Measurements from ENCODE around the gene KRTAP4-8.
"Not testable (repeated sequence)": the region's sequence is repeated elsewhere in the genome, so short reads cannot be mapped to it uniquely, and the experiment has no call there.

KRTAP4-8 gene

GRCh38 chr17:41098042-41098441 lies at the start of gene KRTAP4-8:
Gene KRTAP4-8 (minus strand): TSS chr17:41098142. CDS start chr17:41098084, 58 bp downstream.
- no peak for DNase-seq

GRCh38 chr17:41145261-41145660 lies 47.3 kb upstream of the KRTAP4-8 start:
- DNase-seq, result no peak

- DNase-seq, result no peak
Measured at GRCh38 chr17:41144846-41145245, 46.9 kb upstream of the KRTAP4-8 start.

- DNase-seq, result no peak
Measured at GRCh38 chr17:41141361-41141760, 43.4 kb upstream of the KRTAP4-8 start.

GRCh38 chr17:41140360-41141131 lies 42.6 kb upstream of the KRTAP4-8 start, which contains the start of gene KRTAP4-6:
Gene KRTAP4-6 (minus strand): TSS chr17:41140544. CDS start chr17:41140487, 57 bp downstream.
- DNase-seq, result no peak

GRCh38 chr17:41139865-41140264 lies 41.9 kb upstream of the KRTAP4-8 start:
- DNase-seq, result not testable (repeated sequence)

- DNase-seq, result no peak
Measured at GRCh38 chr17:41133880-41134735, 36.2 kb upstream of the KRTAP4-8 start.

- DNase-seq, result no peak
Measured at GRCh38 chr17:41131979-41132378, 34.0 kb upstream of the KRTAP4-8 start.

- DNase-seq, result no peak
Measured at GRCh38 chr17:41127371-41127770, 29.4 kb upstream of the KRTAP4-8 start.

GRCh38 chr17:41126412-41126811 lies 28.5 kb upstream of the KRTAP4-8 start:
- no peak for DNase-seq

GRCh38 chr17:41125064-41125463 lies 27.1 kb upstream of the KRTAP4-8 start:
- no peak for DNase-seq

GRCh38 chr17:41123991-41124371 lies 26.0 kb upstream of the KRTAP4-8 start, which contains the start of gene KRTAP4-12:
Gene KRTAP4-12 (minus strand): TSS chr17:41124182. CDS start chr17:41124122, 60 bp downstream.
- not testable (repeated sequence) for DNase-seq

GRCh38 chr17:41123292-41123990 lies 25.5 kb upstream of the KRTAP4-8 start:
- DNase-seq, result not testable (repeated sequence)

GRCh38 chr17:41121742-41122141 lies 23.8 kb upstream of the KRTAP4-8 start:
- DNase-seq, result no peak

- peak; percentile 16 for DNase-seq
Measured at GRCh38 chr17:41119696-41120690, 22.1 kb upstream of the KRTAP4-8 start.

- DNase-seq, result no peak
Measured at GRCh38 chr17:41118721-41119120, 20.8 kb upstream of the KRTAP4-8 start.

GRCh38 chr17:41117846-41118386 lies 20.0 kb upstream of the KRTAP4-8 start, which contains the start of gene KRTAP4-11:
Gene KRTAP4-11 (minus strand): TSS chr17:41118373. CDS start chr17:41118315, 58 bp downstream.
- DNase-seq, result not testable (repeated sequence)

- DNase-seq, result no peak
Measured at GRCh38 chr17:41116297-41116696, 18.4 kb upstream of the KRTAP4-8 start.

- DNase-seq, result no peak
Measured at GRCh38 chr17:41111151-41111885, 13.4 kb upstream of the KRTAP4-8 start.

GRCh38 chr17:41108728-41109386 lies 10.9 kb upstream of the KRTAP4-8 start:
- not testable (repeated sequence) for DNase-seq
